Stimulated activated effector memory CD8-positive, alpha-beta T cell treated with anti-CD3 and anti-CD28 coated beads, Interleukin-12 subunit alpha, Interleukin-12 subunit beta, amount 100 ng/mL, for 72 hours (primary cell): ENCODE measurements around the gene SLC2A10.

Experiments
- ATAC-seq: fragments of 150-1000 bp; cut with Tn5 transposase; 2 replicates; pipeline ENCODE4 v1.10.0; 2021
- DNase-seq, 2 donors: peaks; one replicate each; pipeline ENCODE4 v3.0.0; 2021 to 2022; ENCODE audit warnings: low spot score in 2 of 2
- H3K27ac Mint-ChIP-seq: one replicate; pipeline ENCODE4 v1.8.0; 2022; ENCODE audit warnings: mild to moderate bottlenecking, mixed read lengths
- H3K36me3 Mint-ChIP-seq: one replicate; pipeline ENCODE4 v1.8.0; 2022; ENCODE audit warnings: mild to moderate bottlenecking, mixed read lengths
- H3K4me1 Mint-ChIP-seq: one replicate; pipeline ENCODE4 v1.8.0; 2022; ENCODE audit warnings: mixed read lengths
- H3K4me3 Mint-ChIP-seq: one replicate; pipeline ENCODE4 v1.8.0; 2022; ENCODE audit warnings: mild to moderate bottlenecking, mixed read lengths
- H3K9me3 Mint-ChIP-seq: one replicate; pipeline ENCODE4 v1.8.0; 2022; ENCODE audit warnings: mixed read lengths

Gene SLC2A10

DNA sequence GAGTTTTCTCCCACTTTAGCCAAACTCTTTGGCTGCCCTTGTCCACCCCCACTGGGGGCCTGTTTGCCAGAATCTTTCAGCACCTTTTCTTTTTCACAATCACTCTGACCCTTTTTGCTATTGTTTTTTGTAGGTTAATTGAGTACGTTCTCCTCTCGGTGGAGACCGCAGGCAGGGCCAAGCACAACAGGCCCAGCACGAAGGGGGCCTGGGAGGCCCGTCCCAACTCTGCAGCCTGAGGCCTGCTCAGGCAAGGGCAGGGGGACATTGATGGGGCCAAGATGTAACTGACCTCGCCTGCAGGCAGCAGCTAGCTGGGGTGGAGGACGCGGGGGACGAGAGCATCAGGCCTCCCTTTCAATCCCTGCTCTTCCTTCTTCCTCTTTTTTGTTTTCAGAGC is 47.7 kb downstream of the SLC2A10 start:
- DNase-seq (no peak), ATAC-seq (no peak)
- Mint-ChIP-seq H3K4me1 (peaks cover 11% of the 10 kb centered on the region), H3K36me3 (no peaks in the 10 kb centered on the region), H3K27ac (no peak overlapping the region), H3K4me3 (no peak overlapping the region), H3K9me3 (no peaks in the 10 kb centered on the region)

DNA sequence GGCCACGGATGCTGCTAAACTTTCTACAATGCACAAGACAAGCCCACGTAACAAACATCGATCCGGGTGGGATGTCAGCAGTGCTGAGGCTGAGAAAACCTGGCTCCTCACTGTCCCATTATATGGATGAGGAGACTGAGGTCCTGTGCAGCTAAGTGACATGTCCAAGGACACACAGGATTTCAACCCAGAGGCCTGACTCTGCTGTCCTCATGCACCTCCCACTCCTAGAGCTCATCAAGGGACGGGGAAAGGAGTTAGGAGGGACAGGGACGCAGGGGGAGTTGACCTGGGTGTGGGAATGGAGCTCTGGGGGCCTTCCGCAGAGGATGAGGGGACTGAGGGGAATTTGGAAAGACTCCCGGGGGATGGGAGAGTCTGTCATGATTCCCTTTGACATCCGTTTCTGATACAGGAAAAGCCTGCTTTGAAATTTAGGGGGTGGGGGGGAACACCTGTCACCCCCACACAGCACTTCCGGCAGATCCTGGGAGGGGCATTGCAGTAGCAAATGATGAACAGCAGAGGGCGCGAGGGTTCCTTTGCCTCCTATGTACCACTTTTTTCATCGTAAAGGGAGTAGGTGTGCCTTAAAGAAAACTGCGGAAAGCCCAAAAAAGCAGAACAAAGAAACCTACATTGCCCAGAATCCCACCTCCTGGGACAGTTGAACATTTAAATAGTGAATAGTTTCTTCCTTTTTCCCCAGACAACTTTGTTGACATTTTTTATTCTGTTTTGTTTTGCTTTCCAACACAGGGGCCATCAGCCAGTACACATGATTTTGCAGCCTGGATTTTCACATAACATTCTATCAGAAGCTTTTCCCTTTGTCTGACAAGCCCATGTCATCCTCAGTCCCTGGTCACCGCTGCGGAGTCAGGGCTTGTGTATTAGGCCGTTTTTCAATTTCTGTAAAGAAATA is 48.6 kb downstream of the SLC2A10 start:
- DNase-seq (peak; percentile 40 to 74), ATAC-seq (no peak)
- H3K4me1 Mint-ChIP-seq, result peaks cover 11% of the 10 kb centered on the region
- H3K27ac Mint-ChIP-seq, result no peak overlapping the region
- H3K9me3 Mint-ChIP-seq, result no peaks in the 10 kb centered on the region
- H3K36me3 Mint-ChIP-seq, result no peaks in the 10 kb centered on the region
- no peak overlapping the region for H3K4me3 Mint-ChIP-seq

DNA sequence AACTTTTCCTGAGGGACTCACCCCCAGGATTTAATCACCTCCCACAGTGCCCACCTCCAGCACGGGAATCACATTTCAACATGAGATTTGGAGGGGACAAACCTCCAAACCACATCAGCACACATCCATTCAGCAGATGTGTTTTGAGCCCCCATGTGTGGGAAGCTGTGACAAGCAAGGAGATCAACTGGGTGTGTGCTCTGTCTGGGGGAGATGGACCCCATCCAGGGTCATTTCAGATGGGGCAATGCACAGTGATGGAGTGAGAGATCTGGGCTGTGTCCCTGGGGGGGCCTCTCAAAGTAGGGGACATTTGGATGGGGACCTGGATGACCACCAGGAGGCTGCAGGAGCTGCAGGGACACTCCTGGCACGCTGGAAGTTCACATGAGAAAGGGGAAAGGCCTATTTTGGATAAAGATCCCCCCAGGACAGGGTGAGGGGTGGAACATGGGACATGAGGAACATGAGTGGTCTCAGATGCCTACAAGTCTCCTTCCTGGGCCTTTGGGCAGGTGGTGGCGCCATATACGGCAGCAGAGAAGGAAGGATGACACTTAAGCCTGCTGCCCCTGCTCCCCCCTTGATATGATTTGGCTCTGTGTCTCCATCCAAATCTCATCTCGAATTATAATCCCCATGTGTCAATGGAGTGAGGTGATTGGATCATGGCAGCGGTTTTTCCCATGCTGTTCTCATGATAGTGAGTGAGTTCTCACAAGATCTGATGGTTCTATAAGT is 49.6 kb downstream of the SLC2A10 start:
- no peak overlapping the region for H3K4me3 Mint-ChIP-seq
- H3K27ac Mint-ChIP-seq, result no peak overlapping the region
- H3K36me3 Mint-ChIP-seq, result no peaks in the 10 kb centered on the region
- ATAC-seq (no peak), DNase-seq (no peak)
- no peaks in the 10 kb centered on the region for H3K9me3 Mint-ChIP-seq
- peaks cover 11% of the 10 kb centered on the region for H3K4me1 Mint-ChIP-seq

DNA sequence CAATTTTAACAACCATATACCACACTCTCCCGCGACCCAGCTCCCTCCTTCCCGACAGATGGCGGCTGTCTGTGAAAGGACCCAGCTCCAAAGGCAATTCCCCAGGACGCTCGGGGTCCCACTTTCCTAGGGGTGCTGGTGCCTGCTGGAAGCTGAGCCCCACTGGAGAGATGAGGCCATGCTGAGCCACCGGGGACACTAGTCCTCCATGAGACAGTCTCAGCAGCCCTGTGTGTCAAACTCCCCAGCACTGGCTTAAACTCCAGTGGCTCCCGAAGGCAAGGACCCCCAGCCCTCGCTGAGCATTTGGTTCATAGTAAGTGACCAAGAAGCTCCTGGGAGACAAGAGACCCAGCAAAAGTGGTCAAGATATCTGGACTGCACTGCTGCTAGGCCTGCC is 52.1 kb downstream of the SLC2A10 start:
- Mint-ChIP-seq H3K9me3 (no peaks in the 10 kb centered on the region), H3K36me3 (no peaks in the 10 kb centered on the region), H3K4me1 (peaks cover 11% of the 10 kb centered on the region), H3K4me3 (no peak overlapping the region), H3K27ac (no peak overlapping the region)
- DNase-seq, result no peak
- no peak for ATAC-seq

DNA sequence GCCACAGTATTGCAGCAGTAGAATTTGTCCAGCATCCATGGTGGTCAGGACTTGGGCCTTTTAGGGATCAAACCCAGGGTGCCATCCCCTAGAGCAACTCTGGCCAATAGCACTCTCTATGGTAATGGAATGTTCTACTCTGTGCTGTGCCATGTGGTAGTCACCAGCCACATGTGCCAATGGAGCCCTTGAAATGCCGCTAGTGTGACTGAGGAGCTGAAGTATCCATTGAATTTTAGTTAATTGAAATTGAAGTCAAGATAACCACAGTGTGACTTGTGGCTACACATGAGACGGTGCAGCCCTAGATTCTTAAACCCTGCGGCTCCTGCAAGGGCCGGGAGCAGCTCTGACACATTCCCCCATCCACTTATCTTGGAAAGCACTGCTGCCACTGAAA is 54.6 kb downstream of the SLC2A10 start:
- no peak overlapping the region for H3K4me3 Mint-ChIP-seq
- no peaks in the 10 kb centered on the region for H3K36me3 Mint-ChIP-seq
- no peak for ATAC-seq
- no peaks in the 10 kb centered on the region for H3K9me3 Mint-ChIP-seq
- H3K27ac Mint-ChIP-seq, result no peak overlapping the region
- no peaks in the 10 kb centered on the region for H3K4me1 Mint-ChIP-seq
- DNase-seq, result no peak

DNA sequence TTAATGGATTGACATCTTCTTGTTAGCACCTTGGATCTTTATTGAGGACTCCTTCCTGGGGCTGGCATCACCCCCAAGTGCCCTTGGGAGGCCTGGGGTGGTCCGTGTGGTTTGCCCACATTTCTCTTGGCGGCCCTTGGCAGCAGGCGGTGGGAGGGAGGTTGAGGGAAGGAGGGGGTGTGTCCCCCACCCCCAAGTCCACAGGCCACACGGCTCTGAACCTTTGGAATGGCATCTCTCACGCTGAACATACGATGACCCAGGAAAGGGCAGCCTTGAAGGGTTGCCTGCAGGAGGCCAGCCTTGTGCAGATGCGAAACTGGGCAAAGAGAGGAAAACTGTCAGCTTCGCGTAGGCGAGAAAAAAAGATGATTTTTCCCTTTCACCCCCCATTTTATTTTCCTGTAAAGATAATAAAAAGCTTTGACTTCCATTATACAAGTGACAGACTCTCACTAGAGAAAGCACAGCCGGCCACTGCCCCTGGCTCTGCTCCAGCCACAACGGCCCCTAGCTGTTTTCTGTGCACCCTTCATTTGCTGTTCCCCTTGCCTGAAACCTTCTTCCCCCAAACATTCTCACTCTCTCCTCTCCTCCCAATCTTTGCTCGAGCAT is 56.2 kb downstream of the SLC2A10 start:
- H3K36me3 Mint-ChIP-seq, result no peaks in the 10 kb centered on the region
- no peaks in the 10 kb centered on the region for H3K9me3 Mint-ChIP-seq
- H3K27ac Mint-ChIP-seq, result no peak overlapping the region
- H3K4me3 Mint-ChIP-seq, result no peak overlapping the region
- no peaks in the 10 kb centered on the region for H3K4me1 Mint-ChIP-seq
- DNase-seq (no peak), ATAC-seq (no peak)

DNA sequence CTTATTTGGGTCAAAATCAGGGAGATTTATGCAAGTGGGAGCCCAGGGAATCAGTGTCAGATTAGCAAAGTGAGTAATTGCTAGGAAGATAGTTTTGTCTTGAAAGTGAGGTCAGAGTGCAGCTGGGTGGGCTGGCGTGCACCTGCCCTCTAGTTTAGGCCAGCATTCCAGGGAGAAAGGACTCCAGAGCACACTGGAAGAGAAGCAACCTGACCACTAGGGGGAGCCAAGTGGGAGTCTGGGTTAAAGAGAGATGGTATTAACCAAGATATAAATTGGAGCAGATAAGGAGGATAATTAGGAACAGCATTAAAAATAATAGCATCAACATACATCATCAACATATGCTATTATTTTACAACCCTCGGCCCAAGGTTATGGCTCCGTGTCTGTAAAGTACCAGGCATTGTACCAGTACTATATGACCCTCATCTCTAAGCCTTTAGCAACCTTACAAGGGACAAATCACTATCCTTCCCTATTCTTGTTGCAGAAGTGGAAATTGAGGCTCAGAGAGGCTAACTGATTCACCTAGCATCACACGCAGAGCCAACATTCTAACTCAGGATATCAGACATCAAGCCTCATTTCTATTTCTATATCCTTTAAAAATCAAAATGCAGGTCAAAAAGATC is 57.8 kb downstream of the SLC2A10 start:
- DNase-seq (no peak), ATAC-seq (no peak)
- Mint-ChIP-seq H3K4me3 (no peak overlapping the region), H3K9me3 (no peaks in the 10 kb centered on the region), H3K36me3 (no peaks in the 10 kb centered on the region), H3K27ac (no peak overlapping the region), H3K4me1 (no peaks in the 10 kb centered on the region)

DNA sequence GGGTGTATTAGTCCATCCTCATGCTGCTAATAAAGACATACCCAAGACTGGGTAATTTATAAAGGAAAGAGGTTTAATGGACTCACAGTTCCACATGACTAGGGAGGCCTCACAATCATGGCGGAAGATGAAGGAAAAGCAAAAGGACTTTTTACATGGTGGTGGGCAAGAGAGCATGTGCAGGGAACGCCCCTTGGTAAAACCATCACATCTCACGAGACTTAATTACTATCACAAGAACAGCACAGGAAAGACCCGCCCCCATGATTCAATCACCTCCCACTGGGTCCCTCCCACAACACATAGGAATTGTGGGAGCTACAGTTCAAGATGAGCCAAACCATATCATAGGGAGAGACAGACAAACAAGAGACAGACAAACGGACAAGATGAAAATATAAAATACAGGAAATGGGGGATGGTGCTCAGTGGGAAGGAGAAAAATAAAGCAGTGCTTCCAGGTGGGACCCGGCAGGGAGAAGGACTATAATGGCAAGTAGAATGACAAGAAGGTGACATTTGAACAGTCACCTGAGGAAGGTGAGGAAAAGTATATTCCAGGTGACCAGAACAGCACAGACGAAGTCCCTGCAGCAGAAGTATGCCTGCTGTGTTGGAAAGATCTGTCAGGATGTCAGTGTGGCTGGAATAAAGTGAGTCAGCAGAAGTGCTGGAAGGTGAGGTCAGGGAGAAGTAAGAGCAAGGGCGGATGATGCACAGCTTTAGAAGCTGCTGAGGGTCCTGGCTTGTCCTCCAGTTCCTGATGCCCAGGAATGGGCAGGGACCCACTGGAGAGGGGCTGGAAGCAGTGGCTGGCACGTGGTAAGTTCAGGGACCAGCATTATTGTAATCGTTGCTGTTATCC is 61.1 kb downstream of the SLC2A10 start:
- no peaks in the 10 kb centered on the region for H3K36me3 Mint-ChIP-seq
- DNase-seq (no peak), ATAC-seq (no peak)
- H3K27ac Mint-ChIP-seq, result no peak overlapping the region
- no peak overlapping the region for H3K4me3 Mint-ChIP-seq
- H3K9me3 Mint-ChIP-seq, result no peaks in the 10 kb centered on the region
- H3K4me1 Mint-ChIP-seq, result no peaks in the 10 kb centered on the region

DNA sequence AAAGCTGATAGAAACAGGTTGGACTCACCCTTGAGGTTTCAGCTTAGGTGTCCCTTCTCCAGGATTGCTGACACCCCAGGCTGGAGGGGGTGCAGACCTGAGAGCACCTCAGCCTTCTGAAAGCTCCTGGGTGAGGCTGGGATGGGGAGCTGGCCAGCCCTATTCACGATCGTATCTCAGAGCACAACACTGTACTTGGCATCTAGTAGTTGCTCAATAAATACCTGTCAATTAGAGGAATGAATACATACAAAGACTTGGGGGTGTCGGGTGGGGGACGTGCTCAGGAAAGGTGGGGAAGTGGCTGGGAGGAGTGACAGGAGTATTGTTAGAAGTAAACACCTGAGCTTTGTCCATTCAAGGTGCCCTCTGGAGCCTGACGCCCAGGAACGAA is 61.7 kb downstream of the SLC2A10 start:
- DNase-seq, result no peak
- no peak for ATAC-seq
- H3K4me3 Mint-ChIP-seq, result no peak overlapping the region
- H3K27ac Mint-ChIP-seq, result no peak overlapping the region
- H3K36me3 Mint-ChIP-seq, result no peaks in the 10 kb centered on the region
- H3K9me3 Mint-ChIP-seq, result no peaks in the 10 kb centered on the region
- H3K4me1 Mint-ChIP-seq, result no peaks in the 10 kb centered on the region

DNA sequence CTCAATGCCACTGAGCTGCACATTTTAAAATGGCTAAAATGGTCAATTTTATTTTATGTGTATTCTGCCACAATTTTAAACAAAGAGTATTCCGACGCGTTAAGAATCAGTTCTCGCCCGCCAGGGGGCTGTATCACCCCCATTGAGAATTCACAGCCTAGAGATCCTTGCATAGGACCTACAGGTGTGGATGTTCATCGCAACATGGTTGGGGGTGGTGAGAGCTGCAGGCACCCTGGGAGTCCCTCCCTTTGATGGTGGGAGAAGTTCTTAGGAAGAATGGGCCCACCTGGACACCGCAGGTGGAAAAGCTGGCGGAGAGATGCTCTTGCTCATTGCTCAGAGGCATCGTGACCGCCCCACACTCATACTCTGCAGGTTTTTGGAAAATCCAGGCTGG is 63.5 kb downstream of the SLC2A10 start:
- Mint-ChIP-seq H3K4me3 (no peak overlapping the region), H3K4me1 (no peaks in the 10 kb centered on the region), H3K9me3 (no peaks in the 10 kb centered on the region), H3K27ac (no peak overlapping the region), H3K36me3 (no peaks in the 10 kb centered on the region)
- ATAC-seq, result no peak
- no peak for DNase-seq

DNA sequence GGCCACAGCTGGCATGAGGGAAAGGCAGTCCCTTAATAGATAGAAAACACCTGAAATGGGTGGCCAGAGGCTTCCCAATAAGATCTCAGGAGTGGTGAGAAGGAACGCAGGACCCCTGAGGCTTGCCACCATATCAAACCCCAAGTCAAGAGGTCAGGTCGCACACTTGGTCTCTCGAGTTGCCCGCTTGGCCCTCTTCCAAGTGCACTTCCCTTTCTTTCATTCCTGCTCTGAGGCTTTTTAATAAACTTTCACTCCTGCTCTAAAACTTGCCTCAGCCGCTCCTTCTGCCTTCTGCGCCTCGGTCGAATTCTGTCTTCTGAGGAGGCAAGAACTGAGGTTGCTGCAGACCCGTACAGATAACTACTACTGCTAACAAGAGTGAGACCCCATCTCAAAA is 64.2 kb downstream of the SLC2A10 start:
- H3K9me3 Mint-ChIP-seq, result no peaks in the 10 kb centered on the region
- H3K4me1 Mint-ChIP-seq, result no peaks in the 10 kb centered on the region
- H3K27ac Mint-ChIP-seq, result no peak overlapping the region
- ATAC-seq (no peak), DNase-seq (no peak)
- H3K36me3 Mint-ChIP-seq, result no peaks in the 10 kb centered on the region
- H3K4me3 Mint-ChIP-seq, result no peak overlapping the region

DNA sequence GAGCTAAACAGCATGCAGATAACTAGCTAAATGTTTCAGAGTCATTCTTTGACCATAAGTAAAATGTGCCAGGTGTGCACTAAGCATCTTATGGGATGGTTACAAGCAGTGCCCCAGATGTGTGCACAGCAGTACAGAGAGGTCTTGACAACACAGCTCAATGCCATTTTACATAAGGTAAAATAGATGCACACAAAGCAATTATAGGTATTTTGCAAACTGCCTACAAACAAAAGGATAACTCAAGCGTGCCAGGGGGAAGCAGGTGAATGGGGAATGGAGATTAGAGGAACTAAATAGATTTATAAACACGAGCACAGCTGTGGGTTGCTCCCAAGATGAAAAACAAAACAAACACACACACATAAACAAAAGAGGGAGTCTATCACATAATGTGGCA is 64.8 kb downstream of the SLC2A10 start:
- no peak for ATAC-seq
- H3K4me3 Mint-ChIP-seq, result no peak overlapping the region
- H3K4me1 Mint-ChIP-seq, result no peaks in the 10 kb centered on the region

DNA sequence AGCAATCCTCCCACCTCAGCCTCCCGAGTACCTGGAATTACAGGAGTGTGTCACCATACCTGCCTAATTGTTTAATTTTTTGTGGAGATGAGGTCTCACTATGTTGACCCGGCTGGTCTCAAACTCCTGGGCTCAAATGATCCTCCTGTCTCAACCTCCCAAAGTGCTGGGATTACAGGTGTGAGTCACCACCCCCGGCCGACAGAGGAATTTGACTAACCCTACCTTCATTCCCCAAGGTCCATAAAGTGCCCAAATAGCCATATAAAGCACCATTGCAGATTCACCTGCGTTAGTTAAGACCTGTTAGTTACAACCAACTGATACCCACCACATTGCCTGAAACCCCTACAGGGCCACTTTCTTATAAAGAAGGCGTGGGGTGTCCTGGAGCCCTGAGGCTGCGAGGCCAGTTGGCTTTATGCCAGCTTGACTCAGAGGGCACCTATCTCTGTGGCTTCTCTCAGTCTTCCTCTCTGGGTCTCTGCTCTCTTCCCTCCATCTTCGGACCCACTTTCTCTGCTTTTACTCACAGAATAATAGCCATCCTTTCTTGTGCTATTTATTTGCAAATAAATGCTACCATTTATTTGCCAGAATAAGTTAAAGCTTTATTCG is 65.6 kb downstream of the SLC2A10 start:
- H3K4me1 Mint-ChIP-seq, result no peaks in the 10 kb centered on the region
- no peaks in the 10 kb centered on the region for H3K9me3 Mint-ChIP-seq
- DNase-seq (no peak), ATAC-seq (no peak)
- no peaks in the 10 kb centered on the region for H3K36me3 Mint-ChIP-seq
- H3K4me3 Mint-ChIP-seq, result no peak overlapping the region
- no peak overlapping the region for H3K27ac Mint-ChIP-seq

More for the DNA sequence above, 64.8 kb downstream of the SLC2A10 start:
- DNase-seq, result no peak
- H3K9me3 Mint-ChIP-seq, result no peaks in the 10 kb centered on the region
- H3K36me3 Mint-ChIP-seq, result no peaks in the 10 kb centered on the region
- no peak overlapping the region for H3K27ac Mint-ChIP-seq

DNA sequence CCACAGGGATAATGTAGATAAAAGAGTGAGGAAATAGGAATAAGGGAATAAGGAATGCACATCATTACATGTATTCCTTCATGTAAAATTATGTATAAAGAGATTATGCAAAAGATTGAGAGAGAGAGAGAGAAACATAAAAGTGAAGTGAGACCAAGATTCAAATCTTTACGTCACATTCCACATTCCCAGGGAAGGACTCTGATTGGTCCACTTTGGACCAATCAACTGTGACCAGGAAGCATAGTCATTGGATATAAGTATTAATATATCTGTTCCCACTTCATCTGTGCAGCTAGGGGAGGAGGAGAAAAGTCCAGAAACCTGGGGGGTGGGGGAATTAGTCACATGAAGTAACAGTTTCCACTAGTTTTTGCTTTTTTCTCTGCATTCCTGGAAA is 66.4 kb downstream of the SLC2A10 start:
- ATAC-seq (no peak), DNase-seq (no peak)
- Mint-ChIP-seq H3K4me1 (no peaks in the 10 kb centered on the region), H3K27ac (no peak overlapping the region), H3K36me3 (no peaks in the 10 kb centered on the region), H3K4me3 (no peak overlapping the region), H3K9me3 (no peaks in the 10 kb centered on the region)
